Sigmoid colon (tissue), 7 donors: ENCODE measurements around the gene NLRP5. TPM values are rescaled to one million over a fixed set of nuclear protein-coding genes. Genes with fewer than 3 reads are reported as not detected.

Experiments used
- DNase-seq: peaks from one replicate; pipeline ENCODE4 v3.0.0-alpha.2; 2019
- H3K27ac ChIP-seq, 4 donors: fragments of 200-600 bp; sonication (generic); one replicate each; pipeline ENCODE4 v1.5.1; 2016 to 2019; ENCODE audit warnings: mild to moderate bottlenecking in 1 of 4
- H3K27me3 ChIP-seq, 3 donors: fragments of 200-600 bp; sonication (generic); one replicate each; pipeline ENCODE4 v1.5.1; 2019; ENCODE audit warnings: mild to moderate bottlenecking in 1 of 3
- H3K36me3 ChIP-seq, 4 donors: fragments of 200-600 bp; sonication (generic); one replicate each; pipeline ENCODE4 v1.5.1; 2016 to 2019
- H3K4me1 ChIP-seq, 4 donors: fragments of 200-600 bp; sonication (generic); one replicate each; pipeline ENCODE4 v1.5.1; 2017 to 2019
- H3K4me3 ChIP-seq, 4 donors: fragments of 200-600 bp; sonication (generic); one replicate each; pipeline ENCODE4 v1.5.1; 2017 to 2019; ENCODE audit warnings: mild to moderate bottlenecking in 2 of 4, moderate library complexity in 1 of 4
- H3K9me3 ChIP-seq, 4 donors: fragments of 200-600 bp in 3 of 4; sonication (generic) in 3 of 4; one replicate each; pipeline versions ENCODE4 v1.5.1 to v1.6.1; 2013 to 2019
- CTCF ChIP-seq, 4 experiments: fragments of 450-650 bp in 3 of 4; fragments of 200-600 bp in 1 of 4; IDR thresholded peaks; one replicate each; pipeline ENCODE4 v1.5.1; 2016 to 2019; ENCODE audit warnings: antibody characterized with exemption in 4 of 4, mild to moderate bottlenecking in 3 of 4, moderate library complexity in 2 of 4
- EP300 ChIP-seq, 4 donors: sonication (generic); formaldehyde crosslinking; IDR thresholded peaks; one replicate each; pipeline ENCODE4 v1.6.1; 2017; ENCODE audit warnings: antibody characterized with exemption in 4 of 4
- POLR2A ChIP-seq, 2 donors: fragments of 450-650 bp; IDR thresholded peaks; one replicate each; pipeline ENCODE4 v1.6.1; 2016; ENCODE audit warnings: antibody characterized with exemption in 2 of 2, mild to moderate bottlenecking in 2 of 2, moderate library complexity in 2 of 2
- POLR2AphosphoS5 ChIP-seq, 4 donors: sonication (generic); formaldehyde crosslinking; IDR thresholded peaks; one replicate each; pipeline ENCODE4 v1.6.1; 2017; ENCODE audit warnings: antibody characterized with exemption in 4 of 4
- WGBS, 2 donors: extraction: QIAGEN DNeasy Blood & Tissue Kit; methylation state at CpG; one replicate each; pipeline ENCODE4 v1.1.7; 2013; 5-methylcytosine and 5-hydroxymethylcytosine counted together
- intact Hi-C: fragments of 100-400 bp; cut with DNase I; formaldehyde crosslinking; loops from one replicate; pipeline ENCODE4 v1.15.1; 2023
- polyA plus RNA-seq, 3 donors: library from polyadenylated mRNA; stranded (reverse); fragments of 200-250 nt; gene quantifications; one replicate each; pipeline ENCODE4 v1.2.3, GENCODE V29; 2013
- total RNA-seq, 4 donors: library from RNA; depleted of rRNA; stranded (reverse); fragments of >200 nt; gene quantifications; one replicate each; pipeline ENCODE4 v1.1.0, GENCODE V29; 2016
- donor health status: healthy with polysubstance abuse.
- donor health status: Bipolar disorder and iron deficiency.
- donor health status: healthy.

Gene NLRP5
- total and polyA plus RNA-seq, 7 donors, result not detected

GRCh38 chr19:56089344-56089743, 102.8 kb downstream of the NLRP5 start:
- intact Hi-C loops, result no loop called here
- no peak for DNase-seq
- H3K4me3 ChIP-seq, result no peak overlapping the region
- WGBS, 2 donors, result 84 to 87% methylated on average over 14 of the region's 14 CpGs
- peaks cover 0 to 16% (median 9%) of the 10 kb centered on the region in 4 donors for H3K4me1 ChIP-seq
- H3K27ac ChIP-seq, result no peak overlapping the region
- no peaks in the 10 kb centered on the region for H3K9me3 ChIP-seq
- H3K27me3 ChIP-seq, result no peaks in the 10 kb centered on the region
- TF ChIP-seq POLR2A (IDR thresholded peaks at IDR 0.05) (no peak), POLR2AphosphoS5 (IDR thresholded peaks at IDR 0.05) (no peak)
- H3K36me3 ChIP-seq, result peaks cover 0 to 34% (median 14%) of the 10 kb centered on the region in 4 donors

GRCh38 chr19:56091066-56091490, 104.5 kb downstream of the NLRP5 start:
- Histone ChIP-seq H3K9me3 (no peaks in the 10 kb centered on the region), H3K4me3 (no peak overlapping the region), H3K36me3 (peaks cover 0 to 34% (median 11%) of the 10 kb centered on the region in 4 donors), H3K27me3 (no peaks in the 10 kb centered on the region), H3K27ac (peak overlapping the region in 3 of 4 donors; percentile 35 to 59 (median 49)), H3K4me1 (peaks cover 0 to 16% (median 9%) of the 10 kb centered on the region in 4 donors)
- intact Hi-C loops, result no loop called here
- WGBS, 2 donors, result 85 to 88% methylated on average over 10 of the region's 10 CpGs
- no peak for DNase-seq
- TF ChIP-seq CTCF (IDR thresholded peaks at IDR 0.05) (no peak), POLR2AphosphoS5 (IDR thresholded peaks at IDR 0.05) (no peak), EP300 (IDR thresholded peaks at IDR 0.05) (no peak), POLR2A (IDR thresholded peaks at IDR 0.05) (no peak)

- Histone ChIP-seq H3K4me1 (peaks cover 0 to 16% (median 9%) of the 10 kb centered on the region in 4 donors), H3K27ac (peak overlapping the region in 2 of 4 donors; percentile 49 to 59), H3K27me3 (no peaks in the 10 kb centered on the region), H3K36me3 (peaks cover 0 to 30% (median 11%) of the 10 kb centered on the region in 4 donors), H3K9me3 (no peaks in the 10 kb centered on the region), H3K4me3 (no peak overlapping the region)
- intact Hi-C loops, result no loop called here
- no peak for DNase-seq
- TF ChIP-seq EP300 (IDR thresholded peaks at IDR 0.05) (no peak), POLR2A (IDR thresholded peaks at IDR 0.05) (no peak), POLR2AphosphoS5 (IDR thresholded peaks at IDR 0.05) (no peak), CTCF (IDR thresholded peaks at IDR 0.05) (no peak)
- 91 to 93% methylated on average over 38 of the region's 38 CpGs for WGBS, 2 donors
Measured at GRCh38 chr19:56091751-56092546, 105.4 kb downstream of the NLRP5 start.

- H3K9me3 ChIP-seq, result no peaks in the 10 kb centered on the region
- H3K4me3 ChIP-seq, result no peak overlapping the region
- TF ChIP-seq EP300 (IDR thresholded peaks at IDR 0.05) (no peak), POLR2AphosphoS5 (IDR thresholded peaks at IDR 0.05) (peak in 1 of 4 donors; percentile 10), CTCF (IDR thresholded peaks at IDR 0.05) (no peak), POLR2A (IDR thresholded peaks at IDR 0.05) (no peak)
- intact Hi-C loops, result no loop called here
- DNase-seq, result no peak
- H3K4me1 ChIP-seq, result peaks cover 0 to 16% (median 9%) of the 10 kb centered on the region in 4 donors
- no peak overlapping the region for H3K27ac ChIP-seq
- peaks cover 0 to 32% (median 11%) of the 10 kb centered on the region in 4 donors for H3K36me3 ChIP-seq
- WGBS, 2 donors, result 98 to 99% methylated on average over 32 of the region's 32 CpGs
- H3K27me3 ChIP-seq, result no peaks in the 10 kb centered on the region
Measured at GRCh38 chr19:56092685-56093631, 106.4 kb downstream of the NLRP5 start.
